HT1080 (cell line): ENCODE results near the gene SLC26A8. TPM values are rescaled to one million over a fixed set of nuclear protein-coding genes. Genes with fewer than 3 reads are reported as not detected.
"Not testable (repeated sequence)": the region's sequence is repeated elsewhere in the genome, so short reads cannot be mapped to it uniquely, and the experiment has no call there.

Experiments
- DNase-seq: peaks from one replicate; pipeline ENCODE4 v3.0.0-alpha.2; 2015; ENCODE audit warnings: low read depth
- total RNA-seq: library from RNA; depleted of rRNA; stranded (reverse); fragments of >200 nt; shearing (Covaris generic); gene quantifications from 2 replicates; pipeline ENCODE4 v1.2.3, GENCODE V29; 2014

SLC26A8 gene
- total RNA-seq, 1 experiment from 2014 or later: 0.26 TPM

DNA sequence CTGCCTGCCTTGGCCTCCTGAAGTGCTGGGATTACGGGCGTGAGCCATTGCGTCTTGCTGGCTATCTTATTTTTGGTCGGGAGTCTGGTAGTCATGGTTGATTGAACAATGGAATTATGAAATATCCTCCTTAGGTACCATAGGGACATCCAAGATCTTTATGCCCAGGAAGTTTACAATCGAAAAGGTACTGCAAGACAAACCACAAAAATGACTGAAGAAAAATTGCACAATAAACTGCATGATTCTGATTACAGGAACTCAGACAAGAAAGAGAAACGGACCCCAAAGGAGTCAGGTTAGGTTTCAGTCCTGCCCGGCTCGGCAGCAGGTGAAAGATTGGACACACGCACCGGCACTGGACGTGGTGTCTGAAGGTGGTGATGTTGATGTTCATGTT is 5.3 kb downstream of the SLC26A8 start:
- DNase-seq: no peak

DNA sequence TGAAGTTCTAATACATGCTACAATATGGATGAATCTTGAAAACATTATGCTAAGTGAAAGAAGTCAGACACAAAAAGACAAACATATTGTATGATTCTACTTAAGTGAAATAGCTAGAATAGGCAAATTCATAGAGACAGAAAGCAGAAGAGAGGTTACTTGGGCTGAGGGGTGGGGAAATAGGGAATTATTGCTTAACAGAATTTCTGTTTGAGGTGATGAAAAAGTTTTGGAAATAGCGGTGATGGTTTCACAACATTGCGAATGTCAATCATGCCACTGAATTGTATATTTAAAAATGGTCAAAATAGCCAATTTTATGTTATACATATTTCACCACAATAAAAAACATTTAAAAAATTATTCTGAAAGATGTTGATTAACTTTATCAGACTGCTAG is 6.1 kb downstream of the SLC26A8 start:
- no peak for DNase-seq

DNA sequence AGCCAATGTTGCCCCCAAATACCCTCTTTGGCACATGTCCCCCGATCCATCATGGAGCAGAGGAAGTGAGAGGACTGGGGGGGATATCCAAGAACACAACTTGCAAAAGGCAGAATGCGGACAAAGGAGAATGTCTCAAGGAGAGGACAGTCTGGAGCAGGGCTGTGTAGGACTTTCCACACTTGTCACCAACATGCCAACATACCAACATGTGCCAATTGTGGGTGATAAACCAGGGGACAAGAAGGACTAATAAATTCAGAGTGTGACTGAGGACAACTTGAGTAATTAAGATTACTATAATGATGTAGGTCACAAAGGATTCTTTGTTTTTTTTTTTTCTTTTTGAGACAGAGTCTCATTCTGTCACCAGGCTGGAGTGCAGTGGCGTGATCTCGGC is 8.8 kb downstream of the SLC26A8 start:
- DNase-seq: no peak

DNA sequence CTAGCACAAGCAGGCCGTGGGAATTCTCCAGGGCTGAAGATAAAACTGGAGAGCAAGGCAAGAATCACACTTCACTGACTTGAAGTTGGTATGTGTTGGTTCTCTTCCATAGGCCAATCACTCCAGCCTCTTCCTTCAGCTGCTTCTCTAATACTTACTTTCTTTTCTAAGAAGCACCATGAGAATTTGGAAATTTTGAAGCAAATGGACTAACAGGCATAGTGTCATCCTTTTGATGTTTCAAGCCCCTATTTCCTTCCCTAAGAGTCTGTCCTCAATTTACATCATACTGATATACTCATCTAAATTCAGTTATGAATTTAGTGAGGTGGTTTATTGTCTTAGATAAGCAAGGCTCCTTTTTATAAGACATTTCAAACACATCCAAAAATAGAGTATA is 24.0 kb downstream of the SLC26A8 start:
- no peak for DNase-seq

DNA sequence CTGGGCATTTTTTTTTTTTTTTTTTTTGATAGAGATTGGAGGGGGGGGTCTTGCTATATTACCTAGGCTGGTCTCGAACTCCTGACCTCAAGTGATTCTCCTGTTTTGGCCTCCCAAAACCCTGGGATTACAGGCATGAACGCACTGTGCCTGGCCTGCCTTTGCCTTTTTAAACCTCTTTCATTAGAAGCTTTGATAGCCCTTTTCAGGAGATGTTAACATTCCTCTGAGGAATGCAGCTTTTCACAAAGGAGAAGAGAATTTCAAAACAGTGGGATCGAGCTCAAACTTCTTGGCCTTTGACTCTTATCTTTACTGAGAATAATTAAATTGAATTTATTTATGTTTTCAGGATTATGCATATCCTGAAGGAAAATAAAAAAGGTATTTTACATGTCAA is 31.3 kb downstream of the SLC26A8 start:
- no peak for DNase-seq

DNA sequence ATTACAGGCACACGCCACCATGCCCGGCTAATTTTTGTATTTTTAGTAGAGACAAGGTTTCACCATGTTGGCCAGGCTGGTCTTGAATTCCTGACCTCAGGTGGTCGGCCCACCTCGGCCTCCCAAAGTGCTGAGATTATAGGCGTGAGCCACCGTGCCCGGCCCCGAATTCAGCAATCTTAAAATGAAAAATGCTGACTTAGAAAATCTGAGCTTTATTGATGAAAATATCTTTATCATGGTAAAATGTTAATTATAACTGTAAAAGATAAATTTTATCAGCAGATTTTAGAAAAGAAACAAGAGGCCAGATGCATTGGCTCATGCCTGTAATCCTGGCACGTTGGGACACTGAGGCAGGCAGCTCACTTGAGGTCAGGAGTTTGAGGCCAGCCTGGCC is 36.4 kb downstream of the SLC26A8 start:
- DNase-seq: not testable (repeated sequence)

DNA sequence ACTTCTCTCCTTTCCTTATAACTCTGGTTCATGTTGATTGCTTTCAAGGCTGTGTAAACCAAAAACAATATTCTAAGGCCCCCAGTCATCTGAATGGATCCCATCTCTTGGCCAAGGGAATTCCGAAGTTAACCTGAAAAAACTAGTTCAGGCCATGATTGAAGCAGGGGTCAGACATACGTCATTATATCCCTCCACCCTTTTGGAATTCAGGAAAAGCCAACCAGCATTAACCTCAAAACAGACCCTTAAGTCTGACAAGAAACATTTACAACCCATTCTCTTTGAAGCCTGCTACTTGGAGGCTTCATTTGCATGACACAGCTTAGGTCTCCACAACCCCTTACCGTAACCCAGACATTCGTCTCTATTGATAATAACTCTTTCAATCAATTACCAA is 39.7 kb downstream of the SLC26A8 start:
- no peak for DNase-seq

DNA sequence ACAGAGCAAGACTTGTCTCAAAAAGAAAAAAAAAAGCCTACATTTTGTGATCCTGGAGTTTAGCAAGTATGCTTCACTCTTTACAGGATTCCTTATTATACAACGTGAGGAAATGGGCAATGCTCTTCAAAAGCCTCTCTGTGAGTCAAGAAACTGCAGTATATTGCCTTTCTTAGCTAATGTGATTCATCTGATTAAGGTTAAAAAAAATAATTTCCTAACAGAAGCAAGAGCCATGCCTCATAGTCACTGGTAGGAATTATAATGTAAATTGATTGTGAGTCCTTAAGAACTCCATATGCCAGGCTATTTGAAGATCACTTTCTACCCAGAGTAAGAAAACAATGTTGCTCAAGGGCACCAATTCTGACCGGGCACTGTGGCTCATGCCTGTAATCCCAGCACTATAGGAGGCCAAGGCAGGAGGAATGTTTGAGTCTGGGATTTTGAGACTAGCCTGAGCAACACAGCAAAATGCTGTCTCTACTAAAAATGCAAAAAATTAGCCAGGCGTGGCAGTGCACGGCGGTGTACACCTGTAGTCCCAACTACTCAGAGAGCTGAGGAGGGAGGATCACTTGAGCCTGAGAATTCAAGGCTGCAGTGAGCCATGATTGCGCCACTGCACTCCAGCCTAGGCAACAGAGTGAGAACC is 43.3 kb downstream of the SLC26A8 start:
- no peak for DNase-seq

DNA sequence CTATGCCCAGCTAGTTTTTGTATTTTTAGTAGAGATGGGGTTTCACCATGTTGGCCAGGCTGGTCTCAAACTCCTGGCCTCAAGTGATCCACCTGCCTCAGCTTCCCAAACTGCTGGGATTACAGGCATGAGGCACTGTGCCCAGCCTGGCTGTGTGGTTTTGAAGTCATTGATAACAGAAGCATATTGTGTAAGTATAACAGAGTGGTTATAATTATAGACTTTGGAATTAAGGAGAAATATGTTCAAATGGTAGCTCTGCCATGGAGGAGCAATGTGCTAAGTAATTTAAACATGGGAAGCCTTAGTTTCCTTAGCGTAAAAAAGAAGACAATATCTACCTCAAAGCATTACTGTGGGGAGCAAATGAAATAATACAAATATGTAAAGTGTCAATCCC is 44.3 kb downstream of the SLC26A8 start:
- DNase-seq: not testable (repeated sequence)

DNA sequence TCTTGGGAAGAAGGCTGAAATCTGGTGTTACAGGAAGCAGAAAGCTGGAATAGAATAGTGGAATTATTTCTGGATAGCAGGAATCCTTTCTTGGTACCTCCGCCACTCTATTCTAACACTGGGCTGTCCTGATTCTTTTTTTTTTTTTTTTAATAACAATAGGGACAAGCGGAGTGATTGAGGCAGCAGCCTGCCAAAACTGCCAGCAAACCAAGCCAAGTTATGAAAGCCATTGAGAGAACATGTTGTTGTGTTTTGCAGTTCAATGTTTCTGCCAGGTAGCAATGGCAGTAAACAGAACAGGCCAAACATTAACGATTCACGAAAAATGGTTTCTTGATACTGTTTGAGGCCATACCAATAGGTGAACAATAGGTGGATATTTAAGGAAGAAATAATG is 47.1 kb downstream of the SLC26A8 start:
- DNase-seq: no peak

DNA sequence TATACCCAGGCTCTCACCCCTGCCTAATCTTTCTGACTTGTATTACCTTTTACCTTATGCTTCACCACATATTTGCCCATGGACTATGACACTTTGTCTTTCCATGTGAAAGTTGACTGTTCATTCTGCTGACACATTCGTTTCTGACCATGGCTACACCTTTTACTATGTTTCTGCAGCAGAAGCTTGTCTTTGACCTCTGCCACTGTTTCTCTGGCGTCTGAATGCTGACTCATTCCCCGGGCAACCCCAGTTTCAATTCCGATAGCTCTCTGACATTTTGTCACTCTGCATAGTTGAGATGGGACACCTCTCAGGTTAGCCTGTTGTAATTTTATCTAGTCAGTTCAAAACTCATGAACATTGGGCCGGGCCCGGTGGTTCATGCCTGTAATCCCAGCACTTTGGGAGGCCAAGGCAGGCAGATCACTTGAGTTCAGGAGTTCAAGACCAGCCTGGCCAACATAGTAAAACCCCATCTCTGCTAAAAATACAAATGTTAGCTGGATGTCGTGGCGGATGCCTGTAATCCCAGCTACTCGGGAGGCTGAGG is 50.7 kb downstream of the SLC26A8 start:
- DNase-seq: peak; percentile 22

DNA sequence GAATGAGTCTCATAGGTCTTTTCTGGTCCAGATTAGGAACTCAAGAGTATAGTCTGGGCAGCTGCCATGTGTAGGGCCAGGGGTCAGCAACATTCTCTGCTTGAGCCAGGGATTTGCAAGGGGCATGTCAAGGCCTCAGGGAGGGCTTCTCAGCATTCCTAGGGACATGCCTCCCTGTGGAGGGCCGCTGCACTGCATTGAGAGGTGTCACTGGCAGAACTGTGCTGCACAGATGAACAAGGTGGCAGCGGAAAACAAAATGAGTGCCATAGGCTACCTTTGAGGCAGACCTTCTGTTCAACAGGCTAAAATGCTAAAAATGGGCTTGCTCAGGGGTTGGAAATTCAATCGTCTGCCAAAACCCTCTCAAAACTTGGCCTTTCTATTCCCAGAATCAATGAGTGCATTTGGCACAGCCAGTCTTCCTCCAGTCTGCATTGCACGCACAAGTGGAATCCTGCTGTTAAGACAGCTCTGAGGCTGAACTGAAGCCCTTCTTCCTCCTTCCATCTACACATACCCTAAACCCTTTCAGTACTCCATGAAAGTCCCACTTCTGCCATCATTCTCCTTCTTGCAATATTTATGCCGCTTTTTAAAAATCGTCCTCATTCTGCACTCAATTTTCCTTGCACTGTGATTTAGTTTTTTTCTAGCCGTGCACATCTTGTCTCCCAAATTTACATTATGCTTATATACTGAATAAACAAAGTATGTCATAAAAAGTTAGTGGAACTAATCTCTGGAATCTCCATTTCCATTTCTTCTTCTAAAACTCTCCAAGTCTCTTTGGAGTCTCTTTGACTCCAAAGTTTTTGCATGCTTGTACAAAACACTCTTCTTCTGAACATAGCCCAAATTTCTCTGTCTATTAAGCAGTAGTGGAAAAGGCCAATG is 51.7 kb downstream of the SLC26A8 start:
- DNase-seq: no peak

DNA sequence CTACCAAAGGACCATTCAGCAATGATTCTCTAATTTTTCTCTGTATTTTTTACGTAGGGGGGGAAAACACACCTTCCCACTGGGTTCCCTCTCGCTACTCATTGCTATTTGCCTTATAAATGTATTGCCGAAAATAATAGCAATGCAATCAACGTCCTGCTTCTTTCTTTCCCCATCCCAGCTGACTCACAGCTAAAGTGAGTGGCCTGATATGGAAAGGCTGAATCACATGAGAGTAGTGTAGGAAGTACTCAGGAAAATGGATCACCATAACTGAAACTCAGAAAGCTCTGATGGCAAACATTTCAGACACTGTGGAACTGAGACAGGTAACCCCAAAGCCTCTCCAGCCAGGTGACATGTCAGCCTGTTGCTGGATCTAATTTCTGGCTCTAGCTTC is 54.3 kb downstream of the SLC26A8 start:
- DNase-seq: peak; percentile 73

DNA sequence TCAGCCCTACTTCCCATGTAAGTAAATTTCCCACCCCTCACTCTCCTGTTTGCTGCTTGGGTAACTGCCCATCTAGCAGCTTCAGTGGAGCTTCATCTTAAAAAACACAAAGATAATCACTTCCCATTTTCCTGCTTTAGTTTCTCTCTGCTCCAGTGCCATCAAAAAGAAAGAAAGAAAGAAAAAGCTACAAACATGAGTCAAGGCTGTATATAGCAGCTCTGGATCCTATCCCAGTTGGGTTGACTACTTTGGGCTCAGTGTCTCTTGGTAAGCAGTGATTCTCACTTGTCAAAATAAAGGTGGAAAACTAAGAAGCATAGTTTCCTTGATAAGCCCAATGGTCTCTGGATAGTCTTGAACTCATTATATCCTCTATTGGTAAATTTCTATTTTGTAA is 54.8 kb downstream of the SLC26A8 start:
- no peak for DNase-seq

DNA sequence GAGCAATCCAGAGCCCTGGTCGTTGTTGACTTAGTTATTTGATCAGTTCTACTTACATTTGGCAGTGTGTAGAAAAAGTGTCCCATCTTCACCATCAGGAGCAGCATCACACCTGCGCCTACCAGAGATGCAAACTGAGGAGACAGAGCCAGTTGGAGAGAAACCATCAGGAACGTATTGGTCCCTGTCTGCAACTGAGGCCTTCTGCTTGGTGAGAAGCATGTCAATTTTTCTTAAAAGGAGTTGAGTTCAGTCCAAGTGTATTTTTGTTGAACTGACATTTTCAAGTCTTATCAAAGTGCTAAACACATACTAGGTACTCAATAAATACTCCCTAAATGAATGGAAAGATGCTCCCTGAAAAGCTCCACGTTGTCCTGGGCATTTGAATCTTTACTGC is 55.6 kb downstream of the SLC26A8 start:
- DNase-seq: no peak

DNA sequence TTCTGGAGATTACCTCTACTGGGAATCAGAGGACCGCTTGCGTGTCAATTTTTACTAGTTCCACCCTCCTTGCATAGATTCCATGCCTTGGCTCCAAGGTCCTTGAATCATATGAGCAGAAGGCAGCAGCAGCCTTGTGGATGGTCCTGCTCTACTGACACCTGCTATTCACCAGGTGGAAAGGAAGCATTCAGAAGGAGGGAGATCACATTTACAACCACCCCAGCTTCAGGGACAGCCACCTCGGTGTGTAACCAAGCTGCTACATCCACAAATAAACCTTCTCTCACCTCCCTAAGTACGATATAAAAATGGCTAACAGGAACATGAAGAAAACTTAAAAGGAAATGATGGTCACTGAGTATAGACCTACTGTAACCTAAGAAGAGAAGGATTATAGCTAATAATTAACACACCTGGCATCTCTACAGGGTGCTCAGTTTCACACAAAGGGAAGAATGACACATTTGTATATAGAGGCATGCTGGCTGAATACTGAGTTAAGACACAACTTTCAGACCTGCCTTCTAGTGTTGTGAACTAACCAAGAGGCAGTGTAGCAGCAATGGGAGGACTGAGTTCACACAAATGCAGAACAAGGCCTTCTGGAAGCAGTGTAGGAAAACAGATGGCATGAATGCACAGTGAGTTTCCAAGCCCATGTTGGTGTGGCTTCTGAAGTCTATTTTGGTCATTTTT is 57.2 kb downstream of the SLC26A8 start:
- DNase-seq: no peak

DNA sequence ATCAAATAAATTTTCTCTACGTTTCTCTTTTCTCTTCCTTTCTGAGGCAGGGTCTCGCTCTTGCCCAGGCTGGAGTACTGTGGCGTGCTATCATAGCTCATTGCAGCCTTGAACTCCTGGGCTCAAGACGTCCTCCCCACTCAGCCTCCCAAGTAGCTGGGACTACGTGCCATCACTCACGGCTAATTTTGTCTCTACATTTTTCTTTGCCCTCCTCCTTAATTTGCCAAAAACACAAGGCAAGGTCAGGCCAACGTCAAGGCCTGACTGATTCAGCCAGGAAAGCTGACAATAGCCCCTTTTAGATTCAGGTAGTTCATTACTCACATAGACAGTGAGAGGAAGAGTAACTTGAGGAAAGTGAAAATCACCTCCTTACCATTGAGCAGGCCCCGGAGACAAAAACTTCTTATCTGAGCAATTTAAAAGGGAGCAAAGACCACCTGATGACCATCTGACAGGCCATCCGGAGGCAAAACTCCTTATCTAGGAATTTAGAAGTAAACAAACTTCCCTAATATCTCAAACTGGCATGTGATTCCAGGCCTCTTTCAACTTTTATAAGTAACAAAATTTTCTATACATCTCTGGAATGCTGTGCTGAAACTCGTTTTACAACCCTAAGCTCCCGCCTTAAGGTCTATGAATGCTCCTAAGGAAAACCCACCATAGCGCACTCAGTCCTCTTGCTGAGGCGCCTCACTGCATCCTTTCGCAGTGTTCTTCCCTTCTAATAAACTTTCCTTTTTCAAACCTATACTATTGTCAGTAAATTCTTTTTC is 61.5 kb downstream of the SLC26A8 start:
- no peak for DNase-seq

DNA sequence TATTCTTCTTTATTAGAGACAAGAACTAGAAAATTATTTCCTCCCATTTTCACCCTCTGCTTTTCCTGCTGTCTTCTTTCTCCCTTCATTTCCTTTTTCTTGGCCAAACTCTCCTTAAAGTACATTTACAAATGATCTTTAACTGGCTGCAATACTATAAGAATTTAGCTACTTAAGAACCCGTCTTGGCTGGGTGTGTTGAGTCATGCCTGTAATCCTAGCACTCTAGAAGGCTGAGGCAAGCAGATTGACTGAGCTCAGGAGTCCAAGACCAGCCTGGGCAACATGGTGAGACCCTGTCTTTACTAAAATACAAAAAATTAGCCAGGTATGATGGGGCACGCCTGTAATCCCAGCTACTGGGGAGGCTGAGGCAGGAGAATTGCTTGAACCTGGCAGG is 64.3 kb downstream of the SLC26A8 start:
- DNase-seq: no peak

DNA sequence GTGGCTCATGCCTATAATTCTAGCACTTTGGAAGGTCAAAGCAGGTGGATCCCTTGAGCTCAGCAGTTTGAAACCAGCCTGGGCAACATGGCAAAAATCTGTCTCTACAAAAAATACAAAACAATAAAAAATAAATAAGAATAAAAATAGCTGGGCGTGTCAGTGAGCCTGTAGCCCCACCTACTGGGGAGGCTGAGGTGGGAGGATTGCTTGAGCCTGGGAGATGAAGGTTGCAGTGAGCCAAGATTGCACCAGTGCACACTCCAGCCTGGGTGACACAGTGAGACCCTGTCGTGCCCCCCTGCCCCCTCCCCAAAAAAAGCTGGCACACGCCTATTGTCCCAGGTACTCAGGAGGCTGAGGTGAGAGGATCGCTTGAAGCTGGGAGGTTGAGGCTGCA is 68.5 kb downstream of the SLC26A8 start:
- peak; percentile 39 for DNase-seq

DNA sequence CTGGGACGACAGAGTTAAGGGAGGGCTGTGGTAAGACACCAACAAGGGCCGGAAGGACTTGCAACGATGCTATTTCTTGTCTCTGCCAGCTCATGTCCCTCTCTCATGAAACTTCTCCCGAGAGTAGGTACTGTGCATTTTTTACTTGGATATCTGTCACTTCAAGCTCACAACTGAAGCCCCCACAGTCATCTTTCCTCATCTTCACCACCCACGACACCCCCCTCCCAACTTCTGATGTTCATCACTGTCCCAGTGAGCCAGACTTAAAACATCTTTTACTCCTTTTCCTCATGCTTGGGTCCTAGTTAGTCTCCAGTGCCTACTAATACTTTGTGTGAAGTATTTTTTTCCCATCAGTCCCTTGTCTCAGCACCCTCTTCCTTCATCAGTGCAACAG is 68.9 kb downstream of the SLC26A8 start:
- peak; percentile 20 for DNase-seq

DNA sequence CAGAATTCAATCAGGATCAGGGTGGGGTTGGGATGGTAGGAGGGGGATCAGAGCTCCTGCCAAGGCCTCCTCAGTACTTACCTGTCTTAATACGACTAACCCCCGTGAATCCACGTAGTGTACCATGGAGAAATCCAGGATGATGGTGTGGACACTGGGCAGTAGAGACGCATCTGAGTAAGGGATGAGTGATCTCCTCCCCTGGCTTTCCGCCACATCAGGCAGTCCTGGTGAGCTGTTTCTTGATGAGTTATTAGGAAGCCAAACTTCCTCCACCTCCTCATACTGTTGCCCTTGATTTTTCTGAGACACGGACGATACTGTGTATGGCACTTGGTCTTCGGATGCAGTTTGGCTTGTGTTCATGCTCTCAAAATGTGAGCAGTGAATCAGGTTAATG is 69.4 kb downstream of the SLC26A8 start:
- DNase-seq: peak; percentile 85
